ENCODE results near the gene SUCLG2. TPM values are rescaled to one million over a fixed set of nuclear protein-coding genes. Genes with fewer than 3 reads are reported as not detected.

Gene SUCLG2
- total RNA-seq, 4 donors from 2014 or later, result 29.5 to 40.2 (median 35.7) TPM

DNA sequence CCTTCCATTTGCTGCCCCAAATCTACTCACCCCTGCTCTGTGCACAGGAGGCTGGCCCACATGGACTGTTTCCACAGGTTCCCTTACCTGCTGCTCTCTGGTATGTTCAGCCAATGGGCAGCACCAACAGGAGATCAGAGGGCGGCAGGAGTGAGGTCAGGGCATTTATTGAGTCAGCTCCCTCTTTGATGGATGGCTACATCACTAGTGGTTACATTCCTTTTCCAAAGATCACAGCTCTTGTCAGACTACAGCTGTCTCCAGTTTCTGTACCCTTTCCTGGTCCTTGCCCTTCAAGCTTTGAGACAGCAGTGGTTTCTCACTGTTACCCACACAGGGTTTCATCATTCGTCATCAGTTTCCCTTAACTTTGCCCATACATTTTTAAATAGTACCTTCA is 325.1 kb downstream of the SUCLG2 start:
- TF ChIP-seq, protein P1, sequence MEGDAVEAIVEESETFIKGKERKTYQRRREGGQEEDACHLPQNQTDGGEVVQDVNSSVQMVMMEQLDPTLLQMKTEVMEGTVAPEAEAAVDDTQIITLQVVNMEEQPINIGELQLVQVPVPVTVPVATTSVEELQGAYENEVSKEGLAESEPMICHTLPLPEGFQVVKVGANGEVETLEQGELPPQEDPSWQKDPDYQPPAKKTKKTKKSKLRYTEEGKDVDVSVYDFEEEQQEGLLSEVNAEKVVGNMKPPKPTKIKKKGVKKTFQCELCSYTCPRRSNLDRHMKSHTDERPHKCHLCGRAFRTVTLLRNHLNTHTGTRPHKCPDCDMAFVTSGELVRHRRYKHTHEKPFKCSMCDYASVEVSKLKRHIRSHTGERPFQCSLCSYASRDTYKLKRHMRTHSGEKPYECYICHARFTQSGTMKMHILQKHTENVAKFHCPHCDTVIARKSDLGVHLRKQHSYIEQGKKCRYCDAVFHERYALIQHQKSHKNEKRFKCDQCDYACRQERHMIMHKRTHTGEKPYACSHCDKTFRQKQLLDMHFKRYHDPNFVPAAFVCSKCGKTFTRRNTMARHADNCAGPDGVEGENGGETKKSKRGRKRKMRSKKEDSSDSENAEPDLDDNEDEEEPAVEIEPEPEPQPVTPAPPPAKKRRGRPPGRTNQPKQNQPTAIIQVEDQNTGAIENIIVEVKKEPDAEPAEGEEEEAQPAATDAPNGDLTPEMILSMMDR (IDR thresholded peaks at IDR 0.05), result no peak
- TF ChIP-seq POLR2AphosphoS5 (IDR thresholded peaks at IDR 0.05) (no peak), EP300 (IDR thresholded peaks at IDR 0.05) (no peak), POLR2A (IDR thresholded peaks at IDR 0.05) (no peak)
- Histone ChIP-seq H3K4me1 (no peaks in the 10 kb centered on the region), H3K27me3 (no peaks in the 10 kb centered on the region), H3K27ac (no peak overlapping the region), H3K36me3 (no peaks in the 10 kb centered on the region), H3K9me3 (no peaks in the 10 kb centered on the region), H3K4me3 (no peak overlapping the region)
- no peak for DNase-seq (ENCODE audit: low spot score in 2 of 2)
- WGBS, result 79% methylated on average over 2 of the region's 2 CpGs

GRCh38 chr3:67327582-67327981 is 326.8 kb downstream of the SUCLG2 start:
- H3K36me3 ChIP-seq, result no peaks in the 10 kb centered on the region
- H3K4me1 ChIP-seq, result no peaks in the 10 kb centered on the region
- no peaks in the 10 kb centered on the region for H3K9me3 ChIP-seq
- H3K27me3 ChIP-seq, result no peaks in the 10 kb centered on the region
- WGBS, result 73% methylated on average over 2 of the region's 2 CpGs
- no peak overlapping the region for H3K27ac ChIP-seq
- no peak for TF ChIP-seq POLR2A (IDR thresholded peaks at IDR 0.05)
- TF ChIP-seq, protein P1 (IDR thresholded peaks at IDR 0.05), result no peak
- H3K4me3 ChIP-seq, result no peak overlapping the region
- DNase-seq (ENCODE audit: low spot score in 2 of 2), result no peak

DNA sequence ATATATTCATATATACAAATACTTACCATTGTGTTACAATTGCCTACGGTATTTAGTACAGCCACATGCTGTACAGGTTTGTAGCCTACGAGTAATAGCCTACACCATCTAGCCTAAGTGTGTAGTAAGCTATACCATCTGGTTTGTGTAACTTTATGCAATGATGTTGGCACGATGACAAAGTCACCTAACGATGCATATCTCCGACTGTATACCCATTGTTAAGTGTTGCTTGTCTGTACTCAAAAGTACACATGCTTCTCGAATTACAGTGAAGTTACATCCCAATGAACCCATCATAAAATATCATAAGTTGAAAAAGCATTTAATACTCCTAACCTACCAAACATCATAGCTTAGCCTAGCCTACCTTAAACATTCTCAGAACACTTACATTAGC is 329.2 kb downstream of the SUCLG2 start:
- Histone ChIP-seq H3K4me1 (no peaks in the 10 kb centered on the region), H3K9me3 (peaks cover 2% of the 10 kb centered on the region), H3K36me3 (no peaks in the 10 kb centered on the region), H3K27me3 (no peaks in the 10 kb centered on the region), H3K4me3 (no peak overlapping the region), H3K27ac (no peak overlapping the region)
- DNase-seq (ENCODE audit: low spot score in 2 of 2), result no peak
- TF ChIP-seq POLR2A (IDR thresholded peaks at IDR 0.05) (no peak), EP300 (IDR thresholded peaks at IDR 0.05) (no peak), POLR2AphosphoS5 (IDR thresholded peaks at IDR 0.05) (no peak)
- TF ChIP-seq, protein P1 (IDR thresholded peaks at IDR 0.05), result no peak
- 85% methylated on average over 6 of the region's 6 CpGs for WGBS
